Colon (tissue), 2 donors: ENCODE measurements around the gene CCSER2.

ENCODE experiments used
- FAIRE-seq: peaks from 2 replicates; lab custom pipeline; 2012; peaks lifted over from hg19 to GRCh38; lab: Jason Lieb, UNC
- donor health status: control.
- donor health status: control.

The CCSER2 gene

GRCh38 chr10:84348860-84349259 is 20.5 kb downstream of the CCSER2 start:
- FAIRE-seq = no peak

- no peak for FAIRE-seq
These were observed 24.0 kb downstream of the CCSER2 start for GRCh38 chr10:84352251-84352842.

- FAIRE-seq = no peak
These were observed 24.8 kb downstream of the CCSER2 start for GRCh38 chr10:84353052-84353803.

GRCh38 chr10:84354623-84355022 is 26.2 kb downstream of the CCSER2 start:
- no peak for FAIRE-seq

GRCh38 chr10:84355106-84355505 is 26.7 kb downstream of the CCSER2 start:
- no peak for FAIRE-seq

- no peak for FAIRE-seq
These were observed 28.5 kb downstream of the CCSER2 start for GRCh38 chr10:84356928-84357327.

- FAIRE-seq = no peak
These were observed 30.4 kb downstream of the CCSER2 start for GRCh38 chr10:84358743-84359142.

GRCh38 chr10:84360637-84361365 is 32.4 kb downstream of the CCSER2 start:
- no peak for FAIRE-seq

GRCh38 chr10:84365335-84365881 is 37.0 kb downstream of the CCSER2 start:
- FAIRE-seq = no peak

GRCh38 chr10:84366041-84366440 is 37.7 kb downstream of the CCSER2 start:
- FAIRE-seq = no peak

- no peak for FAIRE-seq
These were observed 38.9 kb downstream of the CCSER2 start for GRCh38 chr10:84367256-84367655.

GRCh38 chr10:84368828-84369227 is 40.4 kb downstream of the CCSER2 start:
- no peak for FAIRE-seq

GRCh38 chr10:84370283-84370682 is 41.9 kb downstream of the CCSER2 start:
- no peak for FAIRE-seq

GRCh38 chr10:84371944-84372343 is 43.6 kb downstream of the CCSER2 start:
- no peak for FAIRE-seq

GRCh38 chr10:84373000-84373399 is 44.6 kb downstream of the CCSER2 start:
- FAIRE-seq = no peak

- FAIRE-seq = no peak
These were observed 46.1 kb downstream of the CCSER2 start for GRCh38 chr10:84374455-84374854.

GRCh38 chr10:84375011-84375410 is 46.6 kb downstream of the CCSER2 start:
- no peak for FAIRE-seq

GRCh38 chr10:84375881-84376280 is 47.5 kb downstream of the CCSER2 start:
- FAIRE-seq = no peak

- FAIRE-seq = no peak
These were observed 59.8 kb downstream of the CCSER2 start for GRCh38 chr10:84388148-84388547.

GRCh38 chr10:84390364-84390763 is 62.0 kb downstream of the CCSER2 start:
- FAIRE-seq = no peak

- FAIRE-seq = no peak
These were observed 62.9 kb downstream of the CCSER2 start for GRCh38 chr10:84391326-84391725.

GRCh38 chr10:84392181-84392580 is 63.8 kb downstream of the CCSER2 start:
- FAIRE-seq = no peak

- no peak for FAIRE-seq
These were observed 67.2 kb downstream of the CCSER2 start for GRCh38 chr10:84395581-84395980.
